GM23338 (cell line): ENCODE results near the gene HPD. TPM values are rescaled to one million over a fixed set of nuclear protein-coding genes. Genes with fewer than 3 reads are reported as not detected.
A peak's percentile ranks its signal among the peaks of the same experiment; 100 is the strongest.

Experiments
- ATAC-seq: fragments of 200-7000 bp; cut with Tn5 transposase; 3 replicates; pipeline ENCODE4 v1.9.1; 2020
- DNase-seq: peaks from one replicate; pipeline ENCODE4 v3.0.0-alpha.2; 2015; ENCODE audit warnings: low spot score
- H2AFZ ChIP-seq: fragments of 200-600 bp; sonication (generic); 2 replicates; pipeline ENCODE4 v1.8.0; 2016; ENCODE audit warnings: antibody characterized with exemption, mild to moderate bottlenecking, moderate library complexity
- H3F3A ChIP-seq: fragments of 200-600 bp; sonication (generic); replicated peaks from 2 replicates; pipeline ENCODE4 v1.8.0; 2017; ENCODE audit warnings: antibody characterized with exemption, mixed run types, low read depth
- H3K27ac ChIP-seq: fragments of 200-600 bp; sonication (generic); 2 replicates; pipeline ENCODE4 v1.6.1; 2016; ENCODE audit warnings: low read depth
- H3K27me3 ChIP-seq: fragments of 200-600 bp; sonication (generic); 2 replicates; pipeline ENCODE4 v1.8.0; 2016; ENCODE audit warnings: mild to moderate bottlenecking, mixed run types, moderate library complexity; ENCODE audit not compliant: insufficient read depth
- H3K36me3 ChIP-seq: fragments of 200-600 bp; sonication (generic); 2 replicates; pipeline ENCODE4 v1.8.0; 2016; ENCODE audit warnings: mild to moderate bottlenecking; ENCODE audit not compliant: insufficient read depth
- H3K4me1 ChIP-seq: fragments of 200-600 bp; sonication (generic); 2 replicates; pipeline ENCODE4 v1.8.0; 2016; ENCODE audit warnings: mild to moderate bottlenecking, moderate library complexity; ENCODE audit not compliant: insufficient read depth
- H3K4me2 ChIP-seq: fragments of 200-600 bp; sonication (generic); 2 replicates; pipeline ENCODE4 v1.7.1; 2017; ENCODE audit warnings: mixed run types
- H3K4me3 ChIP-seq: fragments of 200-600 bp; sonication (generic); 2 replicates; pipeline ENCODE4 v1.6.1; 2016; ENCODE audit warnings: mixed run types
- H3K79me2 ChIP-seq: fragments of 200-600 bp; sonication (generic); replicated peaks from 2 replicates; pipeline ENCODE4 v1.8.0; 2017; ENCODE audit warnings: mild to moderate bottlenecking; ENCODE audit not compliant: insufficient read depth
- H3K9me2 ChIP-seq: fragments of 200-600 bp; sonication (generic); 2 replicates; pipeline ENCODE4 v1.8.0; 2017; ENCODE audit not compliant: insufficient read depth
- H4K20me1 ChIP-seq: fragments of 200-600 bp; sonication (generic); replicated peaks from 2 replicates; pipeline ENCODE4 v1.8.0; 2017; ENCODE audit warnings: mild to moderate bottlenecking; ENCODE audit not compliant: insufficient read depth
- H3K27ac Mint-ChIP-seq: 2 replicates; pipeline ENCODE4 v1.8.0; 2020; ENCODE audit warnings: inconsistent platforms, mild to moderate bottlenecking, moderate library complexity, mixed read lengths
- H3K27me3 Mint-ChIP-seq: 3 replicates; pipeline ENCODE4 v1.8.0; 2022; ENCODE audit warnings: low read depth, mild to moderate bottlenecking, moderate library complexity, mixed read lengths, inconsistent platforms; ENCODE audit not compliant: insufficient read depth, poor library complexity
- H3K36me3 Mint-ChIP-seq: 3 replicates; pipeline ENCODE4 v1.8.0; 2021; ENCODE audit warnings: low read depth, mild to moderate bottlenecking, inconsistent platforms, moderate library complexity, mixed read lengths
- H3K4me1 Mint-ChIP-seq: 3 replicates; pipeline ENCODE4 v1.8.0; 2020; ENCODE audit warnings: mild to moderate bottlenecking, inconsistent platforms, mixed read lengths
- H3K4me3 Mint-ChIP-seq: 3 replicates; pipeline ENCODE4 v1.8.0; 2021; ENCODE audit warnings: moderate library complexity, mild to moderate bottlenecking, inconsistent platforms, mixed read lengths
- H3K9me3 Mint-ChIP-seq: 3 replicates; pipeline ENCODE4 v1.8.0; 2020; ENCODE audit warnings: moderate library complexity, mild to moderate bottlenecking, inconsistent platforms, mixed read lengths
- CREB1 ChIP-seq: fragments of 250-450 bp; sonication (Bioruptor Pico); IDR thresholded peaks from 2 replicates; pipeline ENCODE4 v1.5.0; 2020; ENCODE audit warnings: low read depth, mild to moderate bottlenecking, moderate library complexity
- EZH2phosphoT487 ChIP-seq: fragments of 200-600 bp; sonication (generic); IDR thresholded peaks from one replicate; pipeline ENCODE4 v1.8.1; 2018; ENCODE audit warnings: antibody characterized with exemption; ENCODE audit not compliant: unreplicated experiment
- NANOG ChIP-seq: IDR thresholded peaks from 2 replicates; pipeline ENCODE4 v1.6.1; 2016; ENCODE audit warnings: antibody characterized with exemption, borderline replicate concordance
- POLR2AphosphoS5 ChIP-seq: IDR thresholded peaks from 2 replicates; pipeline ENCODE4 v1.6.1; 2016; ENCODE audit warnings: antibody characterized with exemption, low read depth
- REST ChIP-seq: IDR thresholded peaks from one replicate; pipeline ENCODE4 v1.6.1; 2018; ENCODE audit warnings: antibody characterized with exemption; ENCODE audit not compliant: unreplicated experiment
- STAT1 ChIP-seq: IDR thresholded peaks from one replicate; pipeline ENCODE4 v1.6.1; 2016; ENCODE audit warnings: antibody characterized with exemption; ENCODE audit not compliant: unreplicated experiment
- ZNF114 ChIP-seq: fragments of 250-450 bp; sonication (Bioruptor Pico); IDR thresholded peaks from 2 replicates; pipeline ENCODE4 v1.5.0; 2020; ENCODE audit warnings: mild to moderate bottlenecking, moderate library complexity
- ZNF331 ChIP-seq: fragments of 250-450 bp; sonication (Bioruptor Pico); IDR thresholded peaks from 2 replicates; pipeline ENCODE4 v1.5.0; 2020; ENCODE audit warnings: low read depth, mild to moderate bottlenecking, moderate library complexity
- polyA plus RNA-seq: library from polyadenylated mRNA; unstranded; fragments of >200 nt; fragmentation: Nextera tagmentation; extraction: Ambion mirVana; gene quantifications from 2 replicates; pipeline ENCODE4 v1.2.1, GENCODE V29; 2016
- total RNA-seq: library from RNA; depleted of rRNA; stranded (reverse); fragments of >200 nt; shearing (Covaris generic); gene quantifications from 2 replicates; pipeline ENCODE4 v1.2.3, GENCODE V29; 2014
- TF ChIP-seq, protein P1 (sequence below): fragments of 250-450 bp; sonication (Bioruptor Pico); IDR thresholded peaks from 2 replicates; pipeline ENCODE4 v1.5.0; 2020; ENCODE audit warnings: mild to moderate bottlenecking, moderate library complexity

HPD gene
- total and polyA plus RNA-seq, 2 experiments from 2014 or later = not detected

DNA sequence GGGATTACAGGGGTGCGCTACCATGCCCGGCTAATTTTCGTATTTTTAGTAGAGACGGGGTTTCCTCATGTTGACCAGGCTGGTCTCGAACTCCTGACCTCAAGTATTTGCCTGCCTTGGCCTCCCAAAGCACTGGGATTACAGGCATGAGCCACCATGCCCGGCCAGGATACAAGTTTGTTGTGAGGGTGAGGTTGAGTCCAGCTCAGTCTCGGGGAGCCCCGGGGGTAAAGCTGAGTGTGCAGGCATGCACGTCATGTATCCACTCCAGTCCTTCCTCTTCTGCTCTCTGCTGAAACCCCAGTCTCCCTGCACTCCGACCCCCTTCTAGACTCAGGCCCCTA lies 369 bp downstream of the HPD start:
- Histone ChIP-seq H3K27ac (no peak overlapping the region), H3K79me2 (no peaks in the 10 kb centered on the region), H4K20me1 (no peaks in the 10 kb centered on the region), H3F3A (peaks cover under 1% of the 10 kb centered on the region; the same call in 1 of the 2 replicates), H3K4me1 (peaks cover 4% of the 10 kb centered on the region; the same call in 1 of the 2 replicates), H3K27me3 (no peaks in the 10 kb centered on the region), H3K4me3 (no peak overlapping the region), H3K4me2 (no peak overlapping the region), H3K9me2 (no peaks in the 10 kb centered on the region), H2AFZ (peak overlapping the region; percentile 69; the same call in 1 of the 2 replicates), H3K36me3 (no peaks in the 10 kb centered on the region)
- Mint-ChIP-seq H3K27ac (no peak overlapping the region), H3K9me3 (no peaks in the 10 kb centered on the region), H3K4me1 (peaks cover 17% of the 10 kb centered on the region), H3K4me3 (no peak overlapping the region), H3K27me3 (peaks cover 4% of the 10 kb centered on the region), H3K36me3 (no peaks in the 10 kb centered on the region)
- no peak for DNase-seq
- TF ChIP-seq CREB1 (CRISPR knock-in tag) (no peak), EZH2phosphoT487 (no peak), NANOG (no peak), REST (no peak), ZNF331 (CRISPR knock-in tag) (no peak), ZNF114 (no peak), STAT1 (no peak), POLR2AphosphoS5 (no peak)
- TF ChIP-seq, protein P1, sequence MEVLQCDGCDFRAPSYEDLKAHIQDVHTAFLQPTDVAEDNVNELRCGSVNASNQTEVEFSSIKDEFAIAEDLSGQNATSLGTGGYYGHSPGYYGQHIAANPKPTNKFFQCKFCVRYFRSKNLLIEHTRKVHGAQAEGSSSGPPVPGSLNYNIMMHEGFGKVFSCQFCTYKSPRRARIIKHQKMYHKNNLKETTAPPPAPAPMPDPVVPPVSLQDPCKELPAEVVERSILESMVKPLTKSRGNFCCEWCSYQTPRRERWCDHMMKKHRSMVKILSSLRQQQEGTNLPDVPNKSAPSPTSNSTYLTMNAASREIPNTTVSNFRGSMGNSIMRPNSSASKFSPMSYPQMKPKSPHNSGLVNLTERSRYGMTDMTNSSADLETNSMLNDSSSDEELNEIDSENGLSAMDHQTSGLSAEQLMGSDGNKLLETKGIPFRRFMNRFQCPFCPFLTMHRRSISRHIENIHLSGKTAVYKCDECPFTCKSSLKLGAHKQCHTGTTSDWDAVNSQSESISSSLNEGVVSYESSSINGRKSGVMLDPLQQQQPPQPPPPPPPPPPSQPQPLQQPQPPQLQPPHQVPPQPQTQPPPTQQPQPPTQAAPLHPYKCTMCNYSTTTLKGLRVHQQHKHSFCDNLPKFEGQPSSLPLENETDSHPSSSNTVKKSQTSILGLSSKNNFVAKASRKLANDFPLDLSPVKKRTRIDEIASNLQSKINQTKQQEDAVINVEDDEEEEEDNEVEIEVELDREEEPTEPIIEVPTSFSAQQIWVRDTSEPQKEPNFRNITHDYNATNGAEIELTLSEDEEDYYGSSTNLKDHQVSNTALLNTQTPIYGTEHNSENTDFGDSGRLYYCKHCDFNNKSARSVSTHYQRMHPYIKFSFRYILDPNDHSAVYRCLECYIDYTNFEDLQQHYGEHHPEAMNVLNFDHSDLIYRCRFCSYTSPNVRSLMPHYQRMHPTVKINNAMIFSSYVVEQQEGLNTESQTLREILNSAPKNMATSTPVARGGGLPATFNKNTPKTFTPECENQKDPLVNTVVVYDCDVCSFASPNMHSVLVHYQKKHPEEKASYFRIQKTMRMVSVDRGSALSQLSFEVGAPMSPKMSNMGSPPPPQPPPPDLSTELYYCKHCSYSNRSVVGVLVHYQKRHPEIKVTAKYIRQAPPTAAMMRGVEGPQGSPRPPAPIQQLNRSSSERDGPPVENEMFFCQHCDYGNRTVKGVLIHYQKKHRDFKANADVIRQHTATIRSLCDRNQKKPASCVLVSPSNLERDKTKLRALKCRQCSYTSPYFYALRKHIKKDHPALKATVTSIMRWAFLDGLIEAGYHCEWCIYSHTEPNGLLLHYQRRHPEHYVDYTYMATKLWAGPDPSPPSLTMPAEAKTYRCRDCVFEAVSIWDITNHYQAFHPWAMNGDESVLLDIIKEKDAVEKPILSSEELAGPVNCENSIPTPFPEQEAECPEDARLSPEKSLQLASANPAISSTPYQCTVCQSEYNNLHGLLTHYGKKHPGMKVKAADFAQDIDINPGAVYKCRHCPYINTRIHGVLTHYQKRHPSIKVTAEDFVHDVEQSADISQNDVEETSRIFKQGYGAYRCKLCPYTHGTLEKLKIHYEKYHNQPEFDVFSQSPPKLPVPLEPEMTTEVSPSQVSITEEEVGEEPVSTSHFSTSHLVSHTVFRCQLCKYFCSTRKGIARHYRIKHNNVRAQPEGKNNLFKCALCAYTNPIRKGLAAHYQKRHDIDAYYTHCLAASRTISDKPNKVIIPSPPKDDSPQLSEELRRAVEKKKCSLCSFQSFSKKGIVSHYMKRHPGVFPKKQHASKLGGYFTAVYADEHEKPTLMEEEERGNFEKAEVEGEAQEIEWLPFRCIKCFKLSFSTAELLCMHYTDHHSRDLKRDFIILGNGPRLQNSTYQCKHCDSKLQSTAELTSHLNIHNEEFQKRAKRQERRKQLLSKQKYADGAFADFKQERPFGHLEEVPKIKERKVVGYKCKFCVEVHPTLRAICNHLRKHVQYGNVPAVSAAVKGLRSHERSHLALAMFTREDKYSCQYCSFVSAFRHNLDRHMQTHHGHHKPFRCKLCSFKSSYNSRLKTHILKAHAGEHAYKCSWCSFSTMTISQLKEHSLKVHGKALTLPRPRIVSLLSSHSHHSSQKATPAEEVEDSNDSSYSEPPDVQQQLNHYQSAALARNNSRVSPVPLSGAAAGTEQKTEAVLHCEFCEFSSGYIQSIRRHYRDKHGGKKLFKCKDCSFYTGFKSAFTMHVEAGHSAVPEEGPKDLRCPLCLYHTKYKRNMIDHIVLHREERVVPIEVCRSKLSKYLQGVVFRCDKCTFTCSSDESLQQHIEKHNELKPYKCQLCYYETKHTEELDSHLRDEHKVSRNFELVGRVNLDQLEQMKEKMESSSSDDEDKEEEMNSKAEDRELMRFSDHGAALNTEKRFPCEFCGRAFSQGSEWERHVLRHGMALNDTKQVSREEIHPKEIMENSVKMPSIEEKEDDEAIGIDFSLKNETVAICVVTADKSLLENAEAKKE (CRISPR knock-in tag) = no peak
- no peak for ATAC-seq
